Astrocyte of the cerebellum (primary cell): ENCODE data around the gene ALG1.

ENCODE experiments used
- DNase-seq: peaks from one replicate; pipeline ENCODE4 v3.0.0-alpha.2; 2011; ENCODE audit warnings: low read depth
- H3K4me3 ChIP-seq: 2 replicates; pipeline ENCODE4 v1.5.1; 2011; ENCODE audit warnings: mild to moderate bottlenecking, low read depth, low read length, moderate library complexity
- in situ Hi-C: cut with HindIII; loops from 2 replicates; pipeline ENCODE4 v1.10.0; 2017; ENCODE audit warnings: low sequenced_read_pairs
- TF ChIP-seq, protein P1 (sequence below): IDR thresholded peaks from 2 replicates; pipeline ENCODE4 v1.5.1; 2012; ENCODE audit warnings: low read length, low read depth, moderate library complexity, mild to moderate bottlenecking; ENCODE audit errors: missing control alignments

The ALG1 gene

GRCh38 chr16:5027575-5028235 is 43.9 kb upstream of the ALG1 start:
- no peak overlapping the region for H3K4me3 ChIP-seq
- TF ChIP-seq, protein P1, sequence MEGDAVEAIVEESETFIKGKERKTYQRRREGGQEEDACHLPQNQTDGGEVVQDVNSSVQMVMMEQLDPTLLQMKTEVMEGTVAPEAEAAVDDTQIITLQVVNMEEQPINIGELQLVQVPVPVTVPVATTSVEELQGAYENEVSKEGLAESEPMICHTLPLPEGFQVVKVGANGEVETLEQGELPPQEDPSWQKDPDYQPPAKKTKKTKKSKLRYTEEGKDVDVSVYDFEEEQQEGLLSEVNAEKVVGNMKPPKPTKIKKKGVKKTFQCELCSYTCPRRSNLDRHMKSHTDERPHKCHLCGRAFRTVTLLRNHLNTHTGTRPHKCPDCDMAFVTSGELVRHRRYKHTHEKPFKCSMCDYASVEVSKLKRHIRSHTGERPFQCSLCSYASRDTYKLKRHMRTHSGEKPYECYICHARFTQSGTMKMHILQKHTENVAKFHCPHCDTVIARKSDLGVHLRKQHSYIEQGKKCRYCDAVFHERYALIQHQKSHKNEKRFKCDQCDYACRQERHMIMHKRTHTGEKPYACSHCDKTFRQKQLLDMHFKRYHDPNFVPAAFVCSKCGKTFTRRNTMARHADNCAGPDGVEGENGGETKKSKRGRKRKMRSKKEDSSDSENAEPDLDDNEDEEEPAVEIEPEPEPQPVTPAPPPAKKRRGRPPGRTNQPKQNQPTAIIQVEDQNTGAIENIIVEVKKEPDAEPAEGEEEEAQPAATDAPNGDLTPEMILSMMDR: no peak
- in situ Hi-C loops: no loop called here
- no peak for DNase-seq

- in situ Hi-C loops: no loop called here
- TF ChIP-seq, protein P1: no peak
- no peak for DNase-seq
- H3K4me3 ChIP-seq: no peak overlapping the region
Observed at GRCh38 chr16:5028950-5029475, 42.6 kb upstream of the ALG1 start.

DNA sequence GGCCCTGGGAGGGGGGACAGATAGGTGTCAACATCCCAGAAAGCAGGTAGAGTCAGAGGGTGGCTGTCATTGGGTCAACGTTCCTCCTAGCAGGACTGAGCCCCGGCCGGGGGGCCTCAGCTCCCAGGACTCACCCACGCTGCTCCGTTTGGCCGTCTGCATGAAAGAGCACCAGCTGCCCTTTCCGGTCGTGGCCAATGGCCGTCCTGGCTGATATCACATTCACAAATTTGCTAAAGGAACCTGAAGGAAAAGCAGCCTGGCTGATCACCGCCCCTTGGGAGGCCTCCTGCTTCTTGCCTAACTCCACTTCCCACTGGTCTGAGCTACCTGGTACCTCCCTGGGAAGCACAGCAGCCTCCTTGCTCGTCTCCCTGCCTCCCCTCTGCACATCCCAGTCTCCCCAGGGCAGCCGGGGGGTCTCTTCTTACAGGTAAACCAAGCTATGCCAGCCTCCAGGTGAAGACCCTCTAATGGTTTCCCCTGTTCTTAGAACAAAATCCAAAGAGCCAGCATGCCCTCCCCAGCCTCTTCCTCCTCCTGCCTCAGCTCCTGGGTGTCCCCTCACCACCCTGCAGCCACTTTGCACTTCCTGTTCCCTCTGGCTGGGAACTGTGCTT is 41.3 kb upstream of the ALG1 start:
- no peak overlapping the region for H3K4me3 ChIP-seq
- in situ Hi-C loops: no loop called here

DNA sequence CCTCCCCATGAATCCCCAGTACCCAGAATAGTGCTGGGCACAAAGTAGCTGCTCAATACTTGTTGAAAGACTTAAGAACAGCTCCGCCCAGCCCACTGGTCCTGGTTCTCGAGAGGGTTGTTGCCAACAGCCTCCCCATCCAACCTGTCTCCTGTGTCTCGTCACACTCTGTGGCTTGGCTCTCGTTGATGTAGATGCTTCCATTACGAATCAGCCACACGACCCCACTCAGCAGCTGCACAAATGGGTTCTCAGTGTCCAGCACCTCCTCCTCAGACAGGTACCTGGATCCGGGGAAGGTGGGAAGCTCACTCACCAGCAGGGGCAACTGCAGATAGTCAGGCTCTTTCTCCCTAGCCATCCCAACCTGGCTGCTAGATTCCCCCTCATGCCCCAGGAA is 40.0 kb upstream of the ALG1 start:
- in situ Hi-C loops: no loop called here
- TF ChIP-seq, protein P1: no peak
- no peak for DNase-seq
- H3K4me3 ChIP-seq: no peak overlapping the region

More for the DNA sequence above, 41.3 kb upstream of the ALG1 start:
- no peak for DNase-seq
- TF ChIP-seq, protein P1: no peak

DNA sequence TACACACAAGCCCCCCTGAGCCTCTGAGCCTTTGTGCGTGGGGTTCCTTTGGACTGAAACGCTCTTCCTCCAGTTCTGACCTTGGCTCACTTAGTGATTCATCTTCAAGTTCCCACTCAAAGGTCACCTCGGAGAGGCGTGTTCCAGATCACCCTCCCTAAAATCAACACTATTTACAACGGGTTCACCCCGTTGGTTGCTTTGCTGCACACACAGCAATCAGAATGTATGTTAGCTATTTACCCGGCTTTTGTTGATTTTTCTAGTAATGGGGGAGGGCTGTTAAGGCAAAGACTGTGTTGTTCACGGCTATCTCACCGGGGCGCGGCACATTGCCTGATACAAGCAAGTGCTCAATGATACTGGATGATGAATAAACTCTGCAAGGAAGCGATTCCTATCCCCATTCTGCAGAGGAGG is 38.9 kb upstream of the ALG1 start:
- TF ChIP-seq, protein P1: no peak
- in situ Hi-C loops: no loop called here
- H3K4me3 ChIP-seq: peak overlapping the region; percentile 73
- DNase-seq: no peak

GRCh38 chr16:5033256-5034166 is 38.1 kb upstream of the ALG1 start, which contains the start of gene NAGPA:
NAGPA (minus strand) TSS chr16:5033935; CDS start chr16:5033914, 21 bp downstream.
- TF ChIP-seq, protein P1: no peak
- in situ Hi-C loops: no loop called here
- H3K4me3 ChIP-seq: peak within 1 kb of the TSS; percentile 73
- DNase-seq: peak; percentile 66
